ENCODE results near the gene TRIM54. TPM values are rescaled to one million over a fixed set of nuclear protein-coding genes. Genes with fewer than 3 reads are reported as not detected.

TRIM54 gene
- total RNA-seq, 1 donor from 2014 or later: not detected

DNA sequence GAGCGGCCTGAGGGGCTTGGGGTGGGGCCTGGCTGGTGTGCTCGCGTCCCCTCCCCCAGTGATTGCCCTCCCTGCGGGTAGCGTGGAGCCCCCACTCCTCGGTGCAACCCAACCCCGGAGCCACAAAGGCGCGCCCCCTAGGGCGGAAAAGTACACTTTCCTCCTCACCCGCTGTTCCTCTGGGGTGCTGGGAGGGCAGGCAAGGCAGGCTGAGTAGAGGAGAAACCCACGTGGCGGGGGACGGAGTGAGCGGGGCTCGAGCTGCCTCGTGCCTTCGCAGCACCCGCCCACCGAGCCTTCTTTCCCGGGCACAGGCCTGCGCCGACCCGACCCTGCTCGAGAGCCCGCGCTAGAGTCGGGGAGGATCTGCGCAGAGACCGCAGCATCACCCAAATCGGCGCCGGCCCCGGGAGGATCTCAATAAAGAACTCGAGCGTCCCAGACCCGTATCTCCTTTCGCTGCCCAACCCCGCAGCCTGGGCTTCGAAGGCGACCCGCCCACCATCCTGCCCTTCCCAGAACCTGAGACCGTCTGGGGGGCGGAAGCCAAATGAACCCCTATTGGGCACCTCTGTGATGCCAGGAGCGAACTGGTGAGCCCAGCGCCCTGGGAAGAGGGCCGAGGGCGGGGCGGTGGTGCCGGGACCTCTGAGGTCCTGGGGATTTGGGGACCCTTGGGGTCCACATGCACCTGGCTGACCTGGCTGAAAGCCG, 24.5 kb downstream of the TRIM54 start:
- no peak for DNase-seq (ENCODE audit: low read depth)
- H3K27me3 ChIP-seq (ENCODE audit: control insufficient read depth, insufficient read depth, low read length): peaks cover 24% of the 10 kb centered on the region
- TF ChIP-seq, protein P1, sequence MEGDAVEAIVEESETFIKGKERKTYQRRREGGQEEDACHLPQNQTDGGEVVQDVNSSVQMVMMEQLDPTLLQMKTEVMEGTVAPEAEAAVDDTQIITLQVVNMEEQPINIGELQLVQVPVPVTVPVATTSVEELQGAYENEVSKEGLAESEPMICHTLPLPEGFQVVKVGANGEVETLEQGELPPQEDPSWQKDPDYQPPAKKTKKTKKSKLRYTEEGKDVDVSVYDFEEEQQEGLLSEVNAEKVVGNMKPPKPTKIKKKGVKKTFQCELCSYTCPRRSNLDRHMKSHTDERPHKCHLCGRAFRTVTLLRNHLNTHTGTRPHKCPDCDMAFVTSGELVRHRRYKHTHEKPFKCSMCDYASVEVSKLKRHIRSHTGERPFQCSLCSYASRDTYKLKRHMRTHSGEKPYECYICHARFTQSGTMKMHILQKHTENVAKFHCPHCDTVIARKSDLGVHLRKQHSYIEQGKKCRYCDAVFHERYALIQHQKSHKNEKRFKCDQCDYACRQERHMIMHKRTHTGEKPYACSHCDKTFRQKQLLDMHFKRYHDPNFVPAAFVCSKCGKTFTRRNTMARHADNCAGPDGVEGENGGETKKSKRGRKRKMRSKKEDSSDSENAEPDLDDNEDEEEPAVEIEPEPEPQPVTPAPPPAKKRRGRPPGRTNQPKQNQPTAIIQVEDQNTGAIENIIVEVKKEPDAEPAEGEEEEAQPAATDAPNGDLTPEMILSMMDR (IDR thresholded peaks at IDR 0.05; ENCODE audit: insufficient read depth, low read length, severe bottlenecking): no peak
- H3K36me3 ChIP-seq (ENCODE audit: control insufficient read depth, insufficient read depth, low read length): peaks cover 2% of the 10 kb centered on the region
- FAIRE-seq: no peak
- H3K4me3 ChIP-seq (ENCODE audit: low read depth, low read length): no peak overlapping the region

DNA sequence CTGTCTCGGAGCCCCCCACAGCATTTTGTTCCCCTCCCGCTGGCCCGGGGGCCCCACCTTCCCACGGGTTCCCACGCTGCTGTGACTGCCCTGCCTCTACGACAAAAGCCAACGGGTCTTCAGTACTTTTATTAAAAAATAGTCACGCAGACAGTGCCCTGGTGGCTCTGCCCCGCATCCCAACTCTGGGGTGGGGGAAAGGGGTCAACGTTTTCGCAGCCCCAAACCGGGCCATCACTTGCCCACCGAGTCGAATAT, 25.0 kb downstream of the TRIM54 start:
- DNase-seq (ENCODE audit: low read depth): no peak
- TF ChIP-seq, protein P1 (IDR thresholded peaks at IDR 0.05; ENCODE audit: insufficient read depth, low read length, severe bottlenecking): no peak
- FAIRE-seq: no peak
- peaks cover 24% of the 10 kb centered on the region for H3K27me3 ChIP-seq (ENCODE audit: control insufficient read depth, insufficient read depth, low read length)
- H3K36me3 ChIP-seq (ENCODE audit: control insufficient read depth, insufficient read depth, low read length): peaks cover 2% of the 10 kb centered on the region
- no peak overlapping the region for H3K4me3 ChIP-seq (ENCODE audit: low read depth, low read length)

DNA sequence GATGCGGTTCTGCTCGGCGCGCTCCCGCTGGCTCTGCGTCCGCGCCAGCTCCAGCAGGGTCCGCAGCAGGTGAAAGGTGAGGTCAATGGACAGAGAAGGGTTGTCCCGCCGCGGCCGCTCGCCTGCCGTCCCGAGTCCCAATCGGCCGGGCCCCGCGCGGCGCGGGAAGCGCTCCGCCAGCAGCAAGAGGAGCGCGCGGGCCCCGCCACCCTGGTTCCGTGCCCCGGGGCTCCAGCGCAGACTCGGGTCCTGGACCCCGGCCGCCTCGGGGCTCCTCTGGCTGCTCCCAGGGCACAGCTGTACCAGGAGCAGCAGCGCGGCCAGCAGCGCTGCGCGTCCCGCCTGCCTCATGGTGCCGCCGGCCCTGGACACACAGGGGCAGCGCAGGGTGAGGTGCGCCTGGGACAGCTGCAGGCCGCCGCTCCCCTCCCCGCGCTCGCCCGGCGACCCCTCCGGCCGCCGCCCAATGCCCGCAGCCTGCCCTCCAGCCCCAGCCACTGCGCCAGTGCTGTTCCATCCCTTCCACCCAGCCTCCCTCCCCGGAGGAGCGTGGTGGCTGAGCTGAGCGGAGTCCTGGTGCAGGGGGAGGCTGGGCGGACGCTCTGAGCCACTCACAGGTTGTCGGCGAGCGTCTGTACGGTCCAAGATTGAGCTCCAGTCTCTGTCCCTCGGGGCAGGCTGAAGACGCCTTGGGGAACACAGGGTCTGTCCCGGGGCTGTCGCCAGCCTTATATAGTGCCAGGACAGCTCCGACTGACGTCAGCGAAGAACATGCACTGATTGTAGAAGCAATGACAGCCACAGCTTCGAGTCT, 25.5 kb downstream of the TRIM54 start:
- DNase-seq (ENCODE audit: low read depth): no peak
- Histone ChIP-seq H3K36me3 (ENCODE audit: control insufficient read depth, insufficient read depth, low read length) (peaks cover 2% of the 10 kb centered on the region), H3K4me3 (ENCODE audit: low read depth, low read length) (no peak overlapping the region), H3K27me3 (ENCODE audit: control insufficient read depth, insufficient read depth, low read length) (peaks cover 24% of the 10 kb centered on the region)
- TF ChIP-seq, protein P1 (IDR thresholded peaks at IDR 0.05; ENCODE audit: insufficient read depth, low read length, severe bottlenecking): no peak
- FAIRE-seq: no peak

DNA sequence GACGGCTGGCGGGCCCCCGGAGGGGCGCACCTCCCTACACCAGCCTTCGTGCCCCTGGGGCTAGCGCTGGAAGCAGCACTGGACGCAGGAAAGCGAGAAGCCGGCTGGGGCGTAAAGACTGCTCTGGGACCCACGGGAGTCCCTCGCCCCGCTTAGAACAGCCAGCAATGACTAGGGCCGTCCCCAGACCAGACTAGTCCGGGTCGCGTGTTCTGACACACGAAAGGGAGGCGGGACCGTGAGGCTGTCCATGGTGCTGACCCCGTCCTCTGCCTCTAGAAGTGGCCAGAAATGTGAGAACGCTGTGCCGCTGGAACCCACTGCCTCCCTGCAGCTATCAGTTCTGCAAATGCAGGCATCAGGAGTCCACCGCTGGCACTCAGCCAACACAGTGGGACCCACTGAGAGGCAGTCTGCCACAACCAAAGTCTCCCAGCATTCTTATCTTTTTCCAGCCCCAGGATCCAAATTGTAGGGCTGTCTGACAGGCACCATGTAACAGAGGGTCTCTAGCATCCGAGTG, 26.2 kb downstream of the TRIM54 start, which contains the start of gene UCN:
Gene UCN (minus strand): TSS at position 87 of the 523 bp plus-strand sequence. CDS start 550 bp downstream, outside the sequence.
- TF ChIP-seq, protein P1 (IDR thresholded peaks at IDR 0.05; ENCODE audit: insufficient read depth, low read length, severe bottlenecking): no peak
- Histone ChIP-seq H3K4me3 (ENCODE audit: low read depth, low read length) (no peak within 1 kb of the TSS), H3K36me3 (ENCODE audit: control insufficient read depth, insufficient read depth, low read length) (peaks cover 2% of the 10 kb centered on the region), H3K27me3 (ENCODE audit: control insufficient read depth, insufficient read depth, low read length) (peaks cover 24% of the 10 kb centered on the region)
- FAIRE-seq (no peak), DNase-seq (ENCODE audit: low read depth) (peak; percentile 29)

DNA sequence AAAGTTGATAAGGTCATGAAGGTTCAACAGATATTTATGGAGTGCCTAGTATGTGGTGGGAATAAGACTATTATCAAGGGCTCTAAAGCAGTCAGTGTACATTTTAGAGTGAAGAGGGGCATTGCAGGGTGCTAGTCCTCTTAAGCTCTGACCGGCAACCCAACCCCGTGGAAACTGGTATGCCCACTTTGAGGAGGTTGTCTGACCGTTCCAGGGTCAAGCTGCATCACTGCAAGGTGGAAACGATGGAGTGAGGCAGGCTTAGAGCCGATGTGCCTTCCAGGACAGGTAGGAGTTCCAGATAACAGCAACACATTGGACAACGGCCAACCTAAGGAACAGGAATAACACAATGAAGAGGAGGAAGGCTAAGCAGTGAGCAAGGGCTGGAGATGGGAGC, 27.4 kb downstream of the TRIM54 start:
- peak; percentile 94 for FAIRE-seq
- Histone ChIP-seq H3K27me3 (ENCODE audit: control insufficient read depth, insufficient read depth, low read length) (peaks cover 24% of the 10 kb centered on the region), H3K36me3 (ENCODE audit: control insufficient read depth, insufficient read depth, low read length) (peaks cover 2% of the 10 kb centered on the region), H3K4me3 (ENCODE audit: low read depth, low read length) (no peak overlapping the region)
- TF ChIP-seq, protein P1 (IDR thresholded peaks at IDR 0.05; ENCODE audit: insufficient read depth, low read length, severe bottlenecking): no peak
- no peak for DNase-seq (ENCODE audit: low read depth)

Data from bronchial epithelial cell (primary cell).